Measurements from ENCODE around the gene ZNF226. TPM values are rescaled to one million over a fixed set of nuclear protein-coding genes. Genes with fewer than 3 reads are reported as not detected.

Gene ZNF226
- total RNA-seq, 2 donors from 2014 or later = 10.6 to 11.8 TPM

Other genes with a start within 250 kb of the ZNF226 start
- gene ZNF45, start 229.8 kb upstream of the ZNF226 start, total RNA-seq = 10 to 100 TPM; 15.1 to 15.6 TPM
- gene ZNF221, start 213.9 kb upstream of the ZNF226 start, total RNA-seq = 1 to 10 TPM; 3.7 to 5.1 TPM
- 1 to 10 TPM; 6.3 to 7.4 TPM for gene ZNF155, start 180.9 kb upstream of the ZNF226 start, total RNA-seq
- 10 to 100 TPM in 1 of 2 donors, 1 to 10 TPM in 1; 6.6 to 11.7 TPM for gene ZNF230, start 162.1 kb upstream of the ZNF226 start, total RNA-seq
- gene ZNF222, start 139.7 kb upstream of the ZNF226 start, total RNA-seq = 1 to 10 TPM; 2.2 to 4.8 TPM
- gene ZNF223, start 113.1 kb upstream of the ZNF226 start, total RNA-seq = 1 to 10 TPM in 1 of 2 donors, under 1 TPM in 1; 0.67 to 2.5 TPM
- 1 to 10 TPM; 1.6 to 1.8 TPM for gene ZNF284, start 92.9 kb upstream of the ZNF226 start, total RNA-seq
- gene ZNF224, start 70.7 kb upstream of the ZNF226 start, total RNA-seq = 10 to 100 TPM; 29.0 to 36.1 TPM
- 1 to 10 TPM; 4.7 to 5.4 TPM for gene ZNF225, start 51.7 kb upstream of the ZNF226 start, total RNA-seq
- 1 to 10 TPM; 9.0 TPM for gene ZNF234, start 23.5 kb upstream of the ZNF226 start, total RNA-seq
- gene ZNF227, start 47.4 kb downstream of the ZNF226 start, total RNA-seq = 10 to 100 TPM; 25.9 to 26.0 TPM
- gene ZNF233, start 94.8 kb downstream of the ZNF226 start, total RNA-seq = not detected
- 1 to 10 TPM; 8.3 to 9.0 TPM for gene ZNF235, start 139.9 kb downstream of the ZNF226 start, total RNA-seq
- not detected for gene ZNF112, start 191.6 kb downstream of the ZNF226 start, total RNA-seq
- gene ZNF285, start 236.5 kb downstream of the ZNF226 start, total RNA-seq = 1 to 10 TPM in 1 of 2 donors, under 1 TPM in 1; 0.20 to 1.5 TPM

All from natural killer cell treated with Interleukin-12 subunit alpha and Interleukin-12 subunit beta and Interleukin-15 and Interleukin-18, amount 100 ng/mL, for 72 hours (primary cell).